GM10248 (cell line): ENCODE results near the gene FBXW9.
"Not testable (repeated sequence)": the region's sequence is repeated elsewhere in the genome, so short reads cannot be mapped to it uniquely, and the experiment has no call there.

ENCODE experiments used
- CTCF ChIA-PET: fragments of 300-600 bp; sonication (Branson Sonifier 250); formaldehyde crosslinking; extraction: SDS; loops from one replicate; lab custom pipeline; 2021; ENCODE audit warnings: antibody characterized with exemption; lab: Yijun Ruan, JAX
- POLR2A ChIA-PET: fragments of 350-650 bp; sonication (Branson Sonifier 250); formaldehyde crosslinking; extraction: SDS; loops from one replicate; lab custom pipeline; 2020; ENCODE audit warnings: antibody characterized with exemption; lab: Yijun Ruan, JAX
- DNase-seq: peaks from one replicate; pipeline ENCODE4 v3.0.0; 2012; ENCODE audit errors: extremely low spot score
- CTCF ChIP-seq: IDR thresholded peaks from 2 replicates; pipeline ENCODE4 v1.5.1; 2012; ENCODE audit warnings: mild to moderate bottlenecking, low read depth; ENCODE audit errors: extremely low read depth, missing control alignments, control extremely low read depth

Gene FBXW9

GRCh38 chr19:12705654-12706331 is 9.4 kb upstream of the FBXW9 start:
- ChIA-PET CTCF (interaction anchor here (1.1 kb wide), 1 partner anchor 52 kb away, joined by 3 read pairs; no protein-coding TSS in a partner anchor), POLR2A (no interaction called here)
- no peak for TF ChIP-seq CTCF
- no peak for DNase-seq

GRCh38 chr19:12705169-12705568 is 8.7 kb upstream of the FBXW9 start:
- no peak for TF ChIP-seq CTCF
- ChIA-PET CTCF (no interaction called here), POLR2A (no interaction called here)
- DNase-seq = no peak

GRCh38 chr19:12703046-12703445 is 6.6 kb upstream of the FBXW9 start:
- no peak for DNase-seq
- TF ChIP-seq CTCF = no peak
- ChIA-PET POLR2A (no interaction called here), CTCF (interaction anchor here (0.7 to 1.1 kb wide), 5 partner anchors 11 to 145 kb away, joined by 3 to 4 read pairs (median 3); no protein-coding TSS in a partner anchor)

GRCh38 chr19:12701596-12702282 is 5.3 kb upstream of the FBXW9 start:
- POLR2A ChIA-PET = no interaction called here
- CTCF ChIA-PET = no interaction called here
- no peak for TF ChIP-seq CTCF

GRCh38 chr19:12698138-12698537 is 1.7 kb upstream of the FBXW9 start:
- no peak for TF ChIP-seq CTCF
- POLR2A ChIA-PET = no interaction called here
- CTCF ChIA-PET = interaction anchor here (1.0 kb wide), 2 partner anchors 26 to 27 kb away, joined by 3 read pairs; no protein-coding TSS in a partner anchor
- no peak for DNase-seq

More at GRCh38 chr19:12701596-12702282, 5.3 kb upstream of the FBXW9 start:
- no peak for DNase-seq

- DNase-seq = not testable (repeated sequence)
- ChIA-PET POLR2A (interaction anchor here (0.5 kb wide), 1 partner anchor 15 kb away, joined by 5 read pairs; no protein-coding TSS in a partner anchor), CTCF (interaction anchor here (1.0 kb wide), 1 partner anchor 26 kb away, joined by 3 read pairs; no protein-coding TSS in a partner anchor)
These were observed 994 bp upstream of the FBXW9 start for GRCh38 chr19:12697425-12697824.
